ENCODE measurements around the gene MTSS2. TPM values are rescaled to one million over a fixed set of nuclear protein-coding genes. Genes with fewer than 3 reads are reported as not detected.

The MTSS2 gene
- polyA plus RNA-seq, 1 donor from 2014 or later: 20.4 TPM

GRCh38 chr16:70677499-70678120, 8.2 kb downstream of the MTSS2 start:
- Histone ChIP-seq H3K4me3 (ENCODE audit: low read length) (no peak overlapping the region), H3K36me3 (ENCODE audit: insufficient read depth, low read length) (peaks cover 8% of the 10 kb centered on the region), H3K79me2 (replicated peaks; ENCODE audit: insufficient read depth, low read length) (no peaks in the 10 kb centered on the region), H4K20me1 (ENCODE audit: insufficient read depth) (no peaks in the 10 kb centered on the region), H3K27me3 (ENCODE audit: insufficient read depth, low read depth, low read length) (no peaks in the 10 kb centered on the region), H3F3A (ENCODE audit: insufficient read depth, low read length, poor library complexity, severe bottlenecking) (no peaks in the 10 kb centered on the region), H3K9me2 (ENCODE audit: insufficient read depth, low read length) (no peaks in the 10 kb centered on the region), H3K4me2 (ENCODE audit: low read length) (no peak overlapping the region), H3K27ac (ENCODE audit: low read length) (no peak overlapping the region), H2AFZ (ENCODE audit: low read depth, low read length) (no peak overlapping the region), H3K9me3 (ENCODE audit: low read length) (no peaks in the 10 kb centered on the region), H3K9ac (ENCODE audit: low read length) (no peak overlapping the region)
- no peak for TF ChIP-seq TAF1 (IDR thresholded peaks at IDR 0.05; ENCODE audit: low read depth)
- TF ChIP-seq, protein P1, sequence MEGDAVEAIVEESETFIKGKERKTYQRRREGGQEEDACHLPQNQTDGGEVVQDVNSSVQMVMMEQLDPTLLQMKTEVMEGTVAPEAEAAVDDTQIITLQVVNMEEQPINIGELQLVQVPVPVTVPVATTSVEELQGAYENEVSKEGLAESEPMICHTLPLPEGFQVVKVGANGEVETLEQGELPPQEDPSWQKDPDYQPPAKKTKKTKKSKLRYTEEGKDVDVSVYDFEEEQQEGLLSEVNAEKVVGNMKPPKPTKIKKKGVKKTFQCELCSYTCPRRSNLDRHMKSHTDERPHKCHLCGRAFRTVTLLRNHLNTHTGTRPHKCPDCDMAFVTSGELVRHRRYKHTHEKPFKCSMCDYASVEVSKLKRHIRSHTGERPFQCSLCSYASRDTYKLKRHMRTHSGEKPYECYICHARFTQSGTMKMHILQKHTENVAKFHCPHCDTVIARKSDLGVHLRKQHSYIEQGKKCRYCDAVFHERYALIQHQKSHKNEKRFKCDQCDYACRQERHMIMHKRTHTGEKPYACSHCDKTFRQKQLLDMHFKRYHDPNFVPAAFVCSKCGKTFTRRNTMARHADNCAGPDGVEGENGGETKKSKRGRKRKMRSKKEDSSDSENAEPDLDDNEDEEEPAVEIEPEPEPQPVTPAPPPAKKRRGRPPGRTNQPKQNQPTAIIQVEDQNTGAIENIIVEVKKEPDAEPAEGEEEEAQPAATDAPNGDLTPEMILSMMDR (IDR thresholded peaks at IDR 0.05; ENCODE audit: poor library complexity, severe bottlenecking): no peak
- TF ChIP-seq EP300 (conservative IDR thresholded peaks at IDR 0.05; ENCODE audit: poor library complexity, severe bottlenecking): no peak
- no peak for TF ChIP-seq EZH2 (IDR thresholded peaks at IDR 0.05; ENCODE audit: borderline replicate concordance, insufficient read depth, low read length, poor library complexity, severe bottlenecking)
- TF ChIP-seq POLR2AphosphoS5 (IDR thresholded peaks at IDR 0.05): no peak
- TF ChIP-seq REST (IDR thresholded peaks at IDR 0.05; ENCODE audit: borderline replicate concordance): no peak
- no peak for TF ChIP-seq MXI1 (conservative IDR thresholded peaks at IDR 0.05; ENCODE audit: poor library complexity, severe bottlenecking)
- no peak for TF ChIP-seq SMC3 (conservative IDR thresholded peaks at IDR 0.05; ENCODE audit: poor library complexity)
- TF ChIP-seq RAD21 (conservative IDR thresholded peaks at IDR 0.05): no peak

DNA sequence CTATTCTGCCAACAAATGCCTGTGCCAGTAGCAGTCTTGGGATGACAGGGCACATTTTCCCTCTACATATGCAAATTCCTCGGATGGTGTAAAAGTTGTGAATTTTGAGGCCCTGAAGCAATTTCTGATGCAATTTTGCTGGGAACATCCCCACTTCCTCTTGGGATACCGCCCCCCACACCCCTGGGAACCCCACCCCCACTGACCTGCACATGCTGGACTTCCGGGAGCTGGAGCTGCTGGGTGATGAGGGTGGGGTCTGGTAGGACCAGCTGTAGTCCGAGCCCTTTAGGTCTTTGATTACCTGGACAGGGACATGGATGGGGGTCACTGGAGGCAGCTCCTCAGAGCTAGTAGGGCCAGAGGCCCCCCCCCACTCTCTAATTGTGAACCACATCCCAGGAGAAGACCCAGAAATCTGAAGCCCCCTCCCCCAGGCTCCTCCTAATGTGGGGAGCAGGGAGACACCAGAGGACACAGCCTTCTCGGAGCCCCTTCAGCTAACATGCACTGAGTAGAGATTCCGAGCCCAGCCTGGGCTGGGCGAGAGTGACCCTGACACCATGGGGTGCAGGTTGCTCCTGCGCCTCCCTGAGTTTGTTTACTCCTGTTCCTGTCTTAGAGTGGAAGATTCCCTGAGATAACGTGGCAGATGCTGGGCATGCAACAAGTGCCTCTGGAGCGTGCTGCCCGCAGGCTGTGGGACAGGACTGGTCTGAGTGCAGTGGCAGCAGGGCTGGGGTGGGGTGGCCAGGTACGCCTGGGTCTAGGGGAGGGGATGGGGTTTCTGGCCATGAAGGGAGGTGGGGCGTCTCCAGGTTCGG, 9.0 kb downstream of the MTSS2 start:
- Histone ChIP-seq H3K36me3 (ENCODE audit: insufficient read depth, low read length) (peaks cover 8% of the 10 kb centered on the region), H3K9me3 (ENCODE audit: low read length) (no peaks in the 10 kb centered on the region), H3K4me2 (ENCODE audit: low read length) (no peak overlapping the region), H3K9ac (ENCODE audit: low read length) (no peak overlapping the region), H3K4me3 (ENCODE audit: low read length) (no peak overlapping the region), H3K27ac (ENCODE audit: low read length) (no peak overlapping the region), H3K27me3 (ENCODE audit: insufficient read depth, low read depth, low read length) (no peaks in the 10 kb centered on the region), H3F3A (ENCODE audit: insufficient read depth, low read length, poor library complexity, severe bottlenecking) (no peaks in the 10 kb centered on the region), H3K79me2 (replicated peaks; ENCODE audit: insufficient read depth, low read length) (no peaks in the 10 kb centered on the region), H2AFZ (ENCODE audit: low read depth, low read length) (no peak overlapping the region), H3K9me2 (ENCODE audit: insufficient read depth, low read length) (no peaks in the 10 kb centered on the region), H4K20me1 (ENCODE audit: insufficient read depth) (no peaks in the 10 kb centered on the region)
- TF ChIP-seq RAD21 (conservative IDR thresholded peaks at IDR 0.05) (no peak), POLR2AphosphoS5 (IDR thresholded peaks at IDR 0.05) (no peak), EZH2 (IDR thresholded peaks at IDR 0.05; ENCODE audit: borderline replicate concordance, insufficient read depth, low read length, poor library complexity, severe bottlenecking) (no peak), EP300 (conservative IDR thresholded peaks at IDR 0.05; ENCODE audit: poor library complexity, severe bottlenecking) (no peak), TAF1 (IDR thresholded peaks at IDR 0.05; ENCODE audit: low read depth) (no peak), REST (IDR thresholded peaks at IDR 0.05; ENCODE audit: borderline replicate concordance) (no peak), MXI1 (conservative IDR thresholded peaks at IDR 0.05; ENCODE audit: poor library complexity, severe bottlenecking) (no peak), SMC3 (conservative IDR thresholded peaks at IDR 0.05; ENCODE audit: poor library complexity) (no peak)
- TF ChIP-seq, protein P1 (IDR thresholded peaks at IDR 0.05; ENCODE audit: poor library complexity, severe bottlenecking): no peak
